LoVo (cell line): ENCODE data around the gene FALEC.
"Not testable (repeated sequence)": the region's sequence is repeated elsewhere in the genome, so short reads cannot be mapped to it uniquely, and the experiment has no call there.

ENCODE experiments used
- DNase-seq: peaks from one replicate; pipeline ENCODE4 v3.0.0-alpha.2; 2016; ENCODE audit warnings: low spot score

The FALEC gene

GRCh38 chr1:150574260-150575071, 58.9 kb downstream of the FALEC start:
- DNase-seq: no peak

GRCh38 chr1:150575072-150575489, 59.5 kb downstream of the FALEC start:
- DNase-seq: no peak

DNA sequence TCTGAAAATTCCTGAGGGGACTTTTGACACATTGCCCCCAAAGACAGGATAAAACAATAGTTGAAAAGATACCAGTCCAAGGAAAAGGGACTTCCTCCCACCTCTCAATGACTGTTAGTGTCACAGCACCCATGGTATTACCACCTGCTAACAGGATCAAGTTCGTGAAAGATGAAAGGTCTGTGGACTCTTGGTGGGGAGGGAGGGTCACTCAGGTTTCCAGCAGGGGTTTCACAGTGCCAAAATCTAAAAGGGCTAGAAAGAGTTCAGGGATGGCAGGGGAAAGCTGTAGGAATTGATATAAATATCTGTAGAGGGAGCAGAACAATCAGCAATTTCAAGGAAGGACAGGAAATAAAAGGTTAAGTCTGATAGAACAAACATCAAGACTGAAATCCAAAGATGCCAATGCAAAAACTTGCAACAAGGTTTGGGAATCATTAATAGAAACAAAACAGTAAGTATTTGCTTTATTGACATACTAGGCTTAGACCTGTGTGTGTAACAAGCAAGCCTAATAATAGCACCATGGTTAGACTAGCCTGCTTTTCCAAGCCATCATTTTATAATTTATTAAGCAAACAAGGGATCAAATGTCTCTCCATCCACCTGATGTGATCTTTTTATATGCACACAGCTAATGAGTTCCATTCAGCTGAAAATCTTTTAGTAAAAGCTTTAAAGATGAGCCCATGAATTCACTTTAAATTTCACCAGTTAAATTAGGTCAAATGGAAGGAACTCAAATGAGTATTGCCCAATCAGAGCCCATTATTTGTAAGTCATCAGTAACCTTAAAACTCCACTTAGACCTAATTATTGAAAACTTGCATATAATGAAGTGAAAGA, 60.2 kb downstream of the FALEC start:
- no peak for DNase-seq

DNA sequence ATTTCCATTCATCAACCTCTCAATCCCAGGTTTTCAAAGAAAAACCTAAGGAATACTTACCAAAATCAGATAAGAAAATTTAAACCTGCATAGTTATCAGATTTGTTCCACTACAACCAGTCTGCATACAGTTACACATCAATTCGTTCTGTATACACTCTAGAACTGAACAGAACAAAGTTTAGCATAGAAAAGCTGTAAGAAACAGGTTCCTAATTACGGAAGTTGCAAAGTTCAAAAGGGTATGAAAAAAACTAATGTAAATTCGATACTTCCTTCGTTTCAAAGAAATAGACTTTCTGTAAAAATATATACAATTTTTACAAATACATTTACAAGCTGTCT, 60.8 kb downstream of the FALEC start:
- no peak for DNase-seq

DNA sequence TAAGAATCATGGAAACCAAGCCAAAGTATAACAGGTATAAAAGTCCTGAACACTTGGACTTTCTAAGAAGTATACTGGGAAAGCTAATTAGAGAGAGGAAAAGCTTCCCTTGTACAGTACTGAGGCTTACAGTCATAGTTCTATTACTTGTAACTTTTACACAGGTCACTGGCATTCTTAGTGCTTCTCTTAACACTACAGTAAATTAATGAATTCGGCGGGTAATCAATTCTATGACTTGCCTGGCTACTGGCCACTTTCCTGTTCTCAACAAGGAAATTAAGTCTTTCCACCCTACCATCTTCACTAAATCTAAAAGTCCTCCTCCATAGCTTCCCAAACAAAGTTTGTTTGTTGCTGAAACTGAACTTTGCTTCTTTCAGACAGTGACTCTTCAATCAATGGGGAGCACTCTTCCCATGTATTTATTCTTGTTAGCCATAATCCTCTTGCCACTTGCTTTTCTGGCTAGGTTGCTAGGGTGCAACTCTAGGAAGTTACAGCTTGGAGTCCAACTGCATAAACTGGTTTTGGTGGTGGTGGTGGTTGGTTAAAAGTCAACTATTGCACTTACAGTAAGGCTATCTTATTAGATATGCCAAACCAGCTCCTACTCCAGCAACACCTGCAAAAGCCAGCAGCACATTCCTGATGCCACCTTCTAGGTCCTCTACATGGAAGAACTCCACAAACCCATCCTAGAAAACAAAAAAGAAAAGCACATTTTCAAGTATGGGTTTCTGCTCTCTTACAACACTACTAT, 61.4 kb downstream of the FALEC start:
- no peak for DNase-seq

DNA sequence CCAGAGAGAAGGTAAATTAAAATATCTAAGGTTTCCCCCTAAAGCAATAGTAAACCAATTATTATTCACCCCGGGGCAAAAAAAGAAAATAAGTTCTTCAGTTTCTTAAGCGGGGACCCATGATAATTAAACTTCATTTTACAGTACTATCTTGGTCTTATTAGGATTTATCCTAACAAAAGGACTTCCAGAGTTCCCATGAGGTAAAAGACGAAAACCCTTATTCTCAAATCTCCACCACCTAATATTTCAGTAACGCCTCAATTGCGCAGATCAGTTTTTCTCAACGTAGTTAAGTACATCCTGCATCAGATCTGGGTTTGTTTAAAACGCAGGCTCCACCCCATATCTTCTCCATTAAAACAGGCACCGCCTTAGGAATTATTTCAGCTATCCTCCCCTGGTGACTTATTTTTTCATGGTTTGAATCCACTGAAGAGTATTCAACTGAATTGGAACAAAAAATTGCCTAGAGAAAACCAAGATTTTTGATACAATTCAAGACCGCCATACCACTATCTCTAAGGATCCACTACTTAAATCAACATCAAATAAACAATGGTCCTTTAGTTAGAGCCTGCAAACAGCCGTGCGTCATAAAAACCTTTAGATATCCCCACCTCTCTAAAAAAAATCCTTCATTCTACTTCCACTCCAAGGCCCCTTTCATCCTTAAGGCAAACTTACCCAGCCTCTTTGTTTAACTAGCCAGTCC, 62.2 kb downstream of the FALEC start:
- DNase-seq: no peak

GRCh38 chr1:150578272-150579109, 62.9 kb downstream of the FALEC start:
- DNase-seq: peak; percentile 69

DNA sequence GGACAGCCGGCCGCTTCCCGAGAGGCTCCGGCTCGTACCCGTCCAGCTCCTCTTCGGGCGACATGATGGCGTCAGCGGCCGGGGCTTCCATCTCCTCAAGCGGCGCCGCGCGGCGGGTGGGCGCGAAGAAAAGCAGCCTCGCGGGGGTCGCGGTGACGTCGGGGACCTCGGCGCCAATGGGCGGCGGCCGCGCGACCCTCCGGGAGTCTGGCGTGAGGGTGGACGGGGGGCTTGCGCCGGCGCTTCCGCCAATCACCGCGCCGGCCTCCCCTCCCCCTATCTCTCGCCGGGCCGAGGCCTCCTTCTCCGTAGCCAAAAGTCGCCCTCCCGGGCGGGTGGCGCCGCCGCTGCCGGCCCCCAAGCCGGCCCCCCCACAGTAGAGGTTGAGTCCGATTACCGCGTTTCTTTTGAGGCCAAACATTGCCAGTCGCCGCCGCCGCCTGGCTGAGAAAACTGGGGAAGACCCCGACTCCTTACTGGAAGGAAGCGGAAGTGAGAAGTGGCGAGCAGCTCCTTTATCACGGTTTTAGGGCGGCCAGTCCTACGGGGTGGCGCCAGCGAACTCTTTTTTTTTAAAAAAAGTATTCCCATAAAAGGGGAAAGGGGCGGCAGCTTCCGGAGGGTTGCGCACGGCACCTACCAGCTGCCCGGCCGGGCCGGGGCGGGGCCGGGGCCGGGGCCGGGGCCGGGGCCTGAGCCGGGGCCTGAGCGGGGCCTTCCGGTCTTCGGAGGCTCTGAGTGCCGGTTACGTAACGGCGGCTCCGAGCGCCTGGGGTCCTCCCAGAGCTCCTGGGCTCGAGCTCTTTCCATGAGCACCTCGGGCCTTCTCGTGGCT, 63.8 kb downstream of the FALEC start, which contains the start of gene MCL1:
Gene MCL1, minus strand, starts transcription at position 501 of the 835 bp plus-strand sequence. Its CDS starts 80 bp downstream, at position 421.
- DNase-seq: peak; percentile 93

DNA sequence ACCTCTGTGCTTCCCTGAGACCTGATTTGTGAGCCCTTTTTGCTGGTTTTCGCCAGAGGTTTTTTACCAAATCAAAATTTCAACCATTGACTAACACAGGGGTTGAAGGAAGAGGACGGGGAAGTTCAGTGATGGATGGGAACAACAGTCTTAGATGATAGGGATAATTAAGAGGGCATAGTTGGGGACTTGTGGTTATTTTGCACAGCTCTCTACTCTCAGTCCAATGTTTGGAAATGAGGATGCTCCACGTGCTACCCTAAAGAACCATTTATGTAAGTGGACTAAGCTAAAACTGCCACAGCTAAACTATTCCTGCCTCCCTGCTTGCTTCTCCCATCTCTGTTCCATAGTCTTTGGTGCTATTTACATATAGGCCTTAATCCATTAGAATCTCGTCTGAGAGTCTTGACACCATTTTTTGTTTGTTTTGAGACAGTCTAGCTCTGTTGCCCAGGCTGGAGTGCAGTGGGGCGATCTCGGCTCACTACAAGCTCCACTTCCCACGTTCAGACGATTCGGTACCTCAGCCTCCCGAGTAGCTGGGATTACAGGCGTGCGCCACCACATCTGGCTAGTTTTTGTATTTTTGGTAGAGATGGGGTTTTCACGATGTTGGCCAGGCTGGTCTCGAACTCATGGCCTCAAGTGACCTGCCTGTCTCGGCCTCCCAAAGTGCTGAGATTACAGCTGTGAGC, 64.5 kb downstream of the FALEC start:
- DNase-seq: no peak

DNA sequence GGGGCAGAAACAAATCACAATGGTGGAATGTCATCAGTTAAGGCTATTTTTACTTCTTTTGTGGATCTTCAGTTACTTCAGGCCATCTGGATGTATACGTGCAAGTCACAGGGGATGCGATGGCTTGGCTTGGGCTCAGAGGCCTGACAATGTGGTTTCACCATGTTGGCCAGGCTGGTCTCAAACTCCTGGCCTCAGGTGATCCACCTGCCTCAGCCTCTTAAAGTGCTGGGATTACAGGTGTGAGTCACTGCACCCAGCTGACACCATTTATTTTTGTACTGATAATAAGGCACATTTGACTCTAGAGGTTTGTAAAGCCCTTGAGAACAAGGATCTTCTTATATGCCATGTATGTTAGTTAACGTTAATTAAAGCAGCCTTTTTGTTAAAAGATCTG, 65.4 kb downstream of the FALEC start:
- DNase-seq: not testable (repeated sequence)

GRCh38 chr1:150581437-150581836, 65.9 kb downstream of the FALEC start:
- not testable (repeated sequence) for DNase-seq

DNA sequence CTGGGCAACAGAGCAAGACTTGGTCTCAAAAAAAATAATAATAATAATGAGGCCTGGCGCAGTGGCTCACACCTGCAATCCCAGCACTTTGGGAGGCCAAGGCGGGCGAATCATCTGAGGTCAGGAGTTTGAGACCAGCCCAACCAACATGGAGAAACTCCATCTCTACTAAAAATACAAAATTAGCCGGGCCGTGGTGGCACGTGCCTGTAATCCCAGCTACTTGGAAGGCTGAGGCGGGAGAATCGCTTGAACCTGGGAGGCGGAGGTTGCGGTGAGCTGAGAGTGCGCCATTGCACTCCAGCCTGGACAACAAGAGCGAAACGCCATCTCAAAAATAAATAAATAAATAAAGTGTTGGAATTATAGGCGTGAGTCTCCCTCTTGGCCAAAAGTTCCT, 66.4 kb downstream of the FALEC start:
- DNase-seq: not testable (repeated sequence)

GRCh38 chr1:150582371-150582770, 66.8 kb downstream of the FALEC start:
- no peak for DNase-seq
